GM19468 (cell line): ENCODE data around the gene COL25A1.
"Not testable (repeated sequence)": the region's sequence is repeated elsewhere in the genome, so short reads cannot be mapped to it uniquely, and the experiment has no call there.

ENCODE experiments used
- ATAC-seq: cut with Tn5 transposase; IDR thresholded peaks from one replicate; pipeline ENCODE4 v1.9.1; 2021; ENCODE audit warnings: mild to moderate bottlenecking, moderate library complexity, moderate number of reproducible peaks; ENCODE audit not compliant: unreplicated experiment; ENCODE audit errors: extremely low read depth

Gene COL25A1

GRCh38 chr4:109026588-109026987 is 275.9 kb downstream of the COL25A1 start:
- ATAC-seq = no peak

- no peak for ATAC-seq
These were observed 276.9 kb downstream of the COL25A1 start for GRCh38 chr4:109025471-109026076.

- ATAC-seq = no peak
These were observed 279.5 kb downstream of the COL25A1 start for GRCh38 chr4:109022961-109023360.

- ATAC-seq = not testable (repeated sequence)
These were observed 280.8 kb downstream of the COL25A1 start for GRCh38 chr4:109021630-109022029.

GRCh38 chr4:109020861-109021260 is 281.6 kb downstream of the COL25A1 start:
- ATAC-seq = no peak

- no peak for ATAC-seq
These were observed 286.3 kb downstream of the COL25A1 start for GRCh38 chr4:109016200-109016599.

- no peak for ATAC-seq
These were observed 287.0 kb downstream of the COL25A1 start for GRCh38 chr4:109015413-109015810.

GRCh38 chr4:109014593-109015412 is 287.7 kb downstream of the COL25A1 start:
- no peak for ATAC-seq

GRCh38 chr4:109012286-109012880 is 290.1 kb downstream of the COL25A1 start:
- ATAC-seq = no peak

- ATAC-seq = no peak
These were observed 291.0 kb downstream of the COL25A1 start for GRCh38 chr4:109011241-109012026.

- no peak for ATAC-seq
These were observed 291.9 kb downstream of the COL25A1 start for GRCh38 chr4:109010521-109010920.

GRCh38 chr4:109009909-109010308 is 292.5 kb downstream of the COL25A1 start:
- no peak for ATAC-seq

- ATAC-seq = no peak
These were observed 294.5 kb downstream of the COL25A1 start for GRCh38 chr4:109007976-109008375.

GRCh38 chr4:109005523-109005922 is 296.9 kb downstream of the COL25A1 start:
- ATAC-seq = no peak

- ATAC-seq = no peak
These were observed 298.0 kb downstream of the COL25A1 start for GRCh38 chr4:109004418-109004817.

- ATAC-seq = no peak
These were observed 298.5 kb downstream of the COL25A1 start for GRCh38 chr4:109003964-109004363.

- no peak for ATAC-seq
These were observed 310.7 kb downstream of the COL25A1 start for GRCh38 chr4:108991551-108992328.

- ATAC-seq = peak; percentile 42
These were observed 313.8 kb downstream of the COL25A1 start for GRCh38 chr4:108988464-108989195.

GRCh38 chr4:108984495-108984894 is 318.0 kb downstream of the COL25A1 start:
- not testable (repeated sequence) for ATAC-seq
